Activated CD4-positive, alpha-beta memory T cell treated with anti-CD3 and anti-CD28 coated beads for 36 hours (primary cell): ENCODE data around the gene KLLN. TPM values are rescaled to one million over a fixed set of nuclear protein-coding genes. Genes with fewer than 3 reads are reported as not detected.
"Not testable (repeated sequence)": the region's sequence is repeated elsewhere in the genome, so short reads cannot be mapped to it uniquely, and the experiment has no call there.

ENCODE experiments used
- CTCF ChIA-PET: fragments of 350-600 bp; sonication (Branson Sonifier 250); formaldehyde crosslinking; loops from one replicate; lab custom pipeline; 2021; ENCODE audit warnings: antibody characterized with exemption, inconsistent platforms; lab: Charles Lee
- POLR2A ChIA-PET: fragments of 350-600 bp; sonication (Branson Sonifier 250); formaldehyde crosslinking; loops from one replicate; lab custom pipeline; 2021; ENCODE audit warnings: antibody characterized with exemption; lab: Charles Lee
- DNase-seq: peaks from one replicate; pipeline ENCODE4 v3.0.0-alpha.2; 2020
- H3K27ac Mint-ChIP-seq: one replicate; pipeline ENCODE4 v1.8.0; 2021; ENCODE audit warnings: mixed read lengths
- H3K27me3 Mint-ChIP-seq: one replicate; pipeline ENCODE4 v1.8.0; 2021; ENCODE audit warnings: mixed read lengths
- H3K36me3 Mint-ChIP-seq: one replicate; pipeline ENCODE4 v1.8.0; 2021; ENCODE audit warnings: mixed read lengths
- H3K4me1 Mint-ChIP-seq: one replicate; pipeline ENCODE4 v1.8.0; 2021; ENCODE audit warnings: low read depth, mixed read lengths
- H3K4me3 Mint-ChIP-seq: one replicate; pipeline ENCODE4 v1.8.0; 2021; ENCODE audit warnings: mild to moderate bottlenecking, mixed read lengths
- H3K9me3 Mint-ChIP-seq: one replicate; pipeline ENCODE4 v1.8.0; 2021; ENCODE audit warnings: mixed read lengths
- intact Hi-C: fragments of 100-400 bp; cut with micrococcal nuclease; formaldehyde crosslinking; loops from one replicate; pipeline ENCODE4 v1.15.1; 2023
- total RNA-seq, 2 experiments: library from RNA; stranded (reverse); gene quantifications; one replicate each; pipeline ENCODE4 v1.2.3, GENCODE V29; 2021

KLLN gene
- under 1 TPM; 0.19 to 0.29 TPM for total RNA-seq

DNA sequence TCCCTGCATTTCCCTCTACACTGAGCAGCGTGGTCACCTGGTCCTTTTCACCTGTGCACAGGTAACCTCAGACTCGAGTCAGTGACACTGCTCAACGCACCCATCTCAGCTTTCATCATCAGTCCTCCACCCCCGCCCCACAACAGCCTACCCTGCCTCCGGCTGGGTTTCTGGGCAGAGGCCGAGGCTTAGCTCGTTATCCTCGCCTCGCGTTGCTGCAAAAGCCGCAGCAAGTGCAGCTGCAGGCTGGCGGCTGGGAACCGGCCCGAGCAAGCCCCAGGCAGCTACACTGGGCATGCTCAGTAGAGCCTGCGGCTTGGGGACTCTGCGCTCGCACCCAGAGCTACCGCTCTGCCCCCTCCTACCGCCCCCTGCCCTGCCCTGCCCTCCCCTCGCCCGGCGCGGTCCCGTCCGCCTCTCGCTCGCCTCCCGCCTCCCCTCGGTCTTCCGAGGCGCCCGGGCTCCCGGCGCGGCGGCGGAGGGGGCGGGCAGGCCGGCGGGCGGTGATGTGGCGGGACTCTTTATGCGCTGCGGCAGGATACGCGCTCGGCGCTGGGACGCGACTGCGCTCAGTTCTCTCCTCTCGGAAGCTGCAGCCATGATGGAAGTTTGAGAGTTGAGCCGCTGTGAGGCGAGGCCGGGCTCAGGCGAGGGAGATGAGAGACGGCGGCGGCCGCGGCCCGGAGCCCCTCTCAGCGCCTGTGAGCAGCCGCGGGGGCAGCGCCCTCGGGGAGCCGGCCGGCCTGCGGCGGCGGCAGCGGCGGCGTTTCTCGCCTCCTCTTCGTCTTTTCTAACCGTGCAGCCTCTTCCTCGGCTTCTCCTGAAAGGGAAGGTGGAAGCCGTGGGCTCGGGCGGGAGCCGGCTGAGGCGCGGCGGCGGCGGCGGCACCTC, at the start of gene KLLN, which contains the start of gene PTEN:
Gene KLLN, minus strand, starts transcription at position 481 of the 891 bp plus-strand sequence. CDS start 1,046 bp downstream, outside the sequence.
Gene PTEN, plus strand, starts transcription at position 573 of the 891 bp plus-strand sequence. CDS start 845 bp downstream, outside the sequence.
- peaks cover 15% of the 10 kb centered on the region for H3K36me3 Mint-ChIP-seq
- POLR2A ChIA-PET: interaction anchor here (0.6 to 4.9 kb wide), 10 partner anchors 11 to 719 kb away, joined by 3 to 33 read pairs (median 4); partner anchors contain the start of genes ATAD1 and RNLS
- DNase-seq: peak; percentile 88
- intact Hi-C loops: loop anchor here (2.0 to 10.0 kb wide), 7 partner anchors 206 to 1389 kb away; partner anchors contain the start of genes FAS, LIPA and PAPSS2
- H3K27me3 Mint-ChIP-seq: no peaks in the 10 kb centered on the region
- H3K27ac Mint-ChIP-seq: peak within 1 kb of the TSS; percentile 94
- H3K4me3 Mint-ChIP-seq: peak within 1 kb of the TSS; percentile 90
- no peaks in the 10 kb centered on the region for H3K9me3 Mint-ChIP-seq
- peaks cover 39% of the 10 kb centered on the region for H3K4me1 Mint-ChIP-seq
- CTCF ChIA-PET: interaction anchor here (1.1 to 3.6 kb wide), 11 partner anchors 18 to 690 kb away, joined by 3 to 34 read pairs (median 6); partner anchors contain the start of gene ATAD1

DNA sequence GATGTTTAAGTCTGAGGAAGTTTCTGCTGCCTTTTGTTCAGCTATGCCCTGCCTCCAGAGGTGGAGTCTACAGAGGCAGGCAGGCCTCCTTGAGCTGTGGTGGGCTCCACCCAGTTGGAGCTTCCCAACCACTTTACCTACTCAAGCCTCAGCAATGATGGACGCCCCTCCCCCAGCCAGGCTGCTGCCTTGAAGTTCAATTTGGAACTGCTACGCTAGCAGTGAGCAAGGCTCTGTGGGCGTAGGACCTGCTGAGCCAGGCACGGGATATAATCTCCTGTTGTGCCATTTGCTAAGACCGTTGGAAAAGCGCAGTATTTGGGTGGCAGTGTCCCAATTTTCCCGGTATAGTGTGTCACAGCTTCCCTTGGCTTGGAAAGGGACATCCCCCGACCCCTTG, 40.1 kb upstream of the KLLN start:
- CTCF ChIA-PET, H3K4me3 Mint-ChIP-seq, H3K27ac Mint-ChIP-seq, intact Hi-C loops, H3K27me3 Mint-ChIP-seq, POLR2A ChIA-PET, DNase-seq: not testable (repeated sequence)
- Mint-ChIP-seq H3K9me3 (peaks cover 43% of the 10 kb centered on the region), H3K36me3 (peaks cover 67% of the 10 kb centered on the region), H3K4me1 (peaks cover 37% of the 10 kb centered on the region)

- POLR2A ChIA-PET, H3K4me3 Mint-ChIP-seq, CTCF ChIA-PET: not testable (repeated sequence)
Observed at GRCh38 chr10:87897957-87898356, 34.6 kb upstream of the KLLN start.

GRCh38 chr10:87896216-87896615, 32.9 kb upstream of the KLLN start:
- POLR2A ChIA-PET: no interaction called here
- no peak for DNase-seq
- no peaks in the 10 kb centered on the region for H3K27me3 Mint-ChIP-seq
- peaks cover 37% of the 10 kb centered on the region for H3K4me1 Mint-ChIP-seq
- no peak overlapping the region for H3K4me3 Mint-ChIP-seq
- peaks cover 23% of the 10 kb centered on the region for H3K9me3 Mint-ChIP-seq
- H3K27ac Mint-ChIP-seq: no peak overlapping the region
- CTCF ChIA-PET: no interaction called here
- peaks cover 39% of the 10 kb centered on the region for H3K36me3 Mint-ChIP-seq
- intact Hi-C loops: no loop called here

More at GRCh38 chr10:87897957-87898356, 34.6 kb upstream of the KLLN start:
- DNase-seq, H3K27me3 Mint-ChIP-seq, intact Hi-C loops, H3K27ac Mint-ChIP-seq: not testable (repeated sequence)
- Mint-ChIP-seq H3K9me3 (peaks cover 37% of the 10 kb centered on the region), H3K4me1 (peaks cover 31% of the 10 kb centered on the region), H3K36me3 (peaks cover 56% of the 10 kb centered on the region)

DNA sequence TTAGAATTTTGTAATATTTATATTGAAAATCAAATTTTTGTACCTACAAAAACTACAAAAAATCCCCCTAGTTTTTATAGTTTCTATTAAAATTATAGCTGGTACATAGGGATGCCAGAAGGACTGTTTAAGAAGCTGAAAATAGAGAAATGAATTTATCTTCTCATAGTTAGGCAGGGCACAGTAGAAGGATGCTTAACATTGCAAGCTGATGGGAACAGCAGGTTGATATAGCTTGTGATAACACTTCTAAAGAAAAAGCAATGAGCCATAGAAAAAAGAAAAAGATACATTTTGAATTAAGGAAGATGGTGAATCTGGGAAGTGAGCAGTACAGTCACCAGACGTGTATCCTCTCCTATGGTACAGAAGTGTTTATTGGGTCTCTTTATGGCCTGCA, 32.1 kb upstream of the KLLN start:
- peaks cover 17% of the 10 kb centered on the region for H3K9me3 Mint-ChIP-seq
- ChIA-PET POLR2A (no interaction called here), CTCF (no interaction called here)

GRCh38 chr10:87887548-87888289, 24.4 kb upstream of the KLLN start:
- CTCF ChIA-PET: no interaction called here
- intact Hi-C loops: no loop called here
- POLR2A ChIA-PET: no interaction called here
- Mint-ChIP-seq H3K9me3 (peaks cover 15% of the 10 kb centered on the region), H3K4me1 (peaks cover 15% of the 10 kb centered on the region), H3K27me3 (no peaks in the 10 kb centered on the region), H3K27ac (no peak overlapping the region), H3K4me3 (no peak overlapping the region), H3K36me3 (peaks cover 28% of the 10 kb centered on the region)
- DNase-seq: no peak

More for the DNA sequence above, 32.1 kb upstream of the KLLN start:
- H3K4me1 Mint-ChIP-seq: peaks cover 30% of the 10 kb centered on the region
- intact Hi-C loops: no loop called here
- H3K4me3 Mint-ChIP-seq: no peak overlapping the region
- no peak overlapping the region for H3K27ac Mint-ChIP-seq
- peaks cover 32% of the 10 kb centered on the region for H3K36me3 Mint-ChIP-seq
- no peak for DNase-seq
- H3K27me3 Mint-ChIP-seq: no peaks in the 10 kb centered on the region

- Mint-ChIP-seq H3K4me3 (no peak overlapping the region), H3K4me1 (peaks cover 16% of the 10 kb centered on the region), H3K27me3 (no peaks in the 10 kb centered on the region), H3K9me3 (peaks cover 15% of the 10 kb centered on the region), H3K36me3 (peaks cover 28% of the 10 kb centered on the region), H3K27ac (no peak overlapping the region)
- CTCF ChIA-PET: no interaction called here
- no peak for DNase-seq
- POLR2A ChIA-PET: no interaction called here
- intact Hi-C loops: no loop called here
Observed at GRCh38 chr10:87887146-87887545, 23.8 kb upstream of the KLLN start.

GRCh38 chr10:87886635-87887034, 23.3 kb upstream of the KLLN start:
- ChIA-PET CTCF (no interaction called here), POLR2A (no interaction called here)
- H3K27me3 Mint-ChIP-seq: no peaks in the 10 kb centered on the region
- intact Hi-C loops: no loop called here
- no peak overlapping the region for H3K27ac Mint-ChIP-seq
- H3K9me3 Mint-ChIP-seq: peaks cover 15% of the 10 kb centered on the region
- no peak for DNase-seq
- H3K4me3 Mint-ChIP-seq: no peak overlapping the region
- peaks cover 32% of the 10 kb centered on the region for H3K36me3 Mint-ChIP-seq
- peaks cover 20% of the 10 kb centered on the region for H3K4me1 Mint-ChIP-seq

- H3K4me1 Mint-ChIP-seq: peaks cover 23% of the 10 kb centered on the region
- H3K9me3 Mint-ChIP-seq: peaks cover 22% of the 10 kb centered on the region
- no peak for DNase-seq
- POLR2A ChIA-PET: no interaction called here
- H3K36me3 Mint-ChIP-seq: peaks cover 42% of the 10 kb centered on the region
- no peak overlapping the region for H3K27ac Mint-ChIP-seq
- intact Hi-C loops: no loop called here
- CTCF ChIA-PET: interaction anchor here (1.1 kb wide), 1 partner anchor 185 kb away, joined by 3 read pairs; no protein-coding TSS in a partner anchor
- H3K27me3 Mint-ChIP-seq: no peaks in the 10 kb centered on the region
- no peak overlapping the region for H3K4me3 Mint-ChIP-seq
Observed at GRCh38 chr10:87882555-87883294, 19.4 kb upstream of the KLLN start.

DNA sequence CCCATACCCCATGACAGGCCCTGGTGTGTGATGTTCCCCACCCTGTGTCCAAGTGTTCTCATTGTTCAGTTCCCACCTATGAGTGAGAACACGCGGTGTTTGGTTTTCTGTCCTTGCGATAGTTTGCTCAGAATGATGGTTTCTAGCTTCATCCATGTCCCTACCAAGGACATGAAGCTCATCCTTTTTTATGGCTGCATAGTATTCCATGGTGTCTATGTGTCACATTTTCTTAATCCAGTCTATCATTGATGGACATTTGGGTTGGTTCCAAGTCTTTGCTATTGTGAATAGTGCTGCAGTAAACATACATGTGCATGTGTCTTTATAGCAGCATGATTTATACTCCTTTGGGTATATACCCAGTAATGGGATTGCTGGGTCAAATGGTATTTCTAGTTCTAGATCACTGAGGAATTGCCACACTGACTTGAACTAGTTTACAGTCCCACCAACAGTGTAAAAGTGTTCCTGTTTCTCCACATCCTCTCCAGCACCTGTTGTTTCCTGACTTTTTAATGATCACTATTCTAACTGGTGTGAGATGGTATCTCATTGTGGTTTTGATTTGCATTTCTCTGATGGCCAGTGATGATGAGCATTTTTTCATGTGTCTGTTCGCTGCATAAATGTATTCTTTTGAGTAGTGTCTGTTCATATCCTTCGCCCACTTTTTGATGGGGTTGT, 18.2 kb upstream of the KLLN start:
- Mint-ChIP-seq H3K36me3 (peaks cover 32% of the 10 kb centered on the region), H3K9me3 (peaks cover 15% of the 10 kb centered on the region), H3K4me1 (peaks cover 23% of the 10 kb centered on the region)
- H3K4me3 Mint-ChIP-seq, H3K27ac Mint-ChIP-seq, POLR2A ChIA-PET, intact Hi-C loops, DNase-seq, H3K27me3 Mint-ChIP-seq: not testable (repeated sequence)
- CTCF ChIA-PET: interaction anchor here (0.6 kb wide), 2 partner anchors 14 to 387 kb away, joined by 3 read pairs; no protein-coding TSS in a partner anchor

GRCh38 chr10:87880336-87880735, 17.0 kb upstream of the KLLN start:
- Mint-ChIP-seq H3K36me3 (peaks cover 21% of the 10 kb centered on the region), H3K4me3 (no peak overlapping the region), H3K27ac (no peak overlapping the region), H3K4me1 (peaks cover 24% of the 10 kb centered on the region), H3K9me3 (peaks cover 8% of the 10 kb centered on the region), H3K27me3 (no peaks in the 10 kb centered on the region)
- DNase-seq: no peak
- CTCF ChIA-PET: no interaction called here
- POLR2A ChIA-PET: no interaction called here
- intact Hi-C loops: no loop called here
